Stimulated activated CD4-positive, alpha-beta T cell treated with anti-CD3 and anti-CD28 coated beads, Interleukin-1b, Interleukin-23, amount 100 ng/mL, for 1 hour (primary cell): ENCODE data around the gene C9orf43.
"Not testable (repeated sequence)": the region's sequence is repeated elsewhere in the genome, so short reads cannot be mapped to it uniquely, and the experiment has no call there.

Experiments
- DNase-seq, 2 donors: peaks; one replicate each; pipeline ENCODE4 v3.0.0-alpha.2; 2020; ENCODE audit warnings: low read depth in 2 of 2

C9orf43 gene, protein sequence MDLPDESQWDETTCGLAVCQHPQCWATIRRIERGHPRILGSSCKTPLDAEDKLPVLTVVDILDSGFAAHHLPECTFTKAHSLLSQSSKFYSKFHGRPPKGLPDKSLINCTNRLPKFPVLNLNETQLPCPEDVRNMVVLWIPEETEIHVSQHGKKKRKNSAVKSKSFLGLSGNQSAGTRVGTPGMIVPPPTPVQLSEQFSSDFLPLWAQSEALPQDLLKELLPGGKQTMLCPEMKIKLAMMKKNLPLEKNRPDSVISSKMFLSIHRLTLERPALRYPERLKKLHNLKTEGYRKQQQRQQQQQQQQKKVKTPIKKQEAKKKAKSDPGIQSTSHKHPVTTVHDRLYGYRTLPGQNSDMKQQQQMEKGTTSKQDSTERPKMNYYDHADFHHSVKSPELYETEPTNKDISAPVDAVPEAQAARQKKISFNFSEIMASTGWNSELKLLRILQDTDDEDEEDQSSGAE

DNA sequence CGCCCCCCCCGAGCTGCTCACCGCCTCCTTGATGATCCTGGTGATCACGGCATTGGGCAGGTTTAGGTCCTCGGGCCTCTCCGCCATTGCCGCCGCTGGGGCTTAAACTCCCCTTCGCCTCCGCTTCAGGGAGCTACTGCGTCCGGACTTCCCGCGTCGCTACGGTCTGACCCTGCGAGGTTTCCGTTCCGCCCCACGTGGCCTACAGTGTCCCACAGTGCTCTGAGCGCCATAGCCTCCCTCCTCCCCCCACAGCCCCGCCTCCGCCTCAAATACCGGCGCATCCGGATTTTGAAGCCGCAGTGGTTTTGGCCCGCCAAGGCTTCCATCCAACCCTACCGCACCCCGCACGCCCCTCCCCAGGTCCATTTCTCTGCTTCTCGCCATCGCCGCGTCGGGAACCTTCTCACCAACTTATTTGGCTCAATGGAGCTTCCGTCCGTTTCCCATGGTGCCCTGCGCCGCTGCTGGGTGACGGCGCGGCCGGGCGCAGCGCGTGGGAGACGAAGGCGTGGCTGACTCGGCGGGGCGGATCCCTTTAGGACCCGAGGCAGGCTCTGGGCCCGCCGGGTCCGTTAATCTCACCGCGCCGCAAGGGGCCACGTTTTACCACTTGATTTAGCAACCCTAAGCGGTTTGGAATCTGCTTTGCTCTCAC is at the start of gene C9orf43, which contains the start of gene POLE3:
TSS of gene C9orf43 (plus strand) at position 541 of the 658 bp plus-strand sequence. CDS start 2,747 bp downstream, outside the sequence.
TSS of gene POLE3 (minus strand) at position 469 of the 658 bp plus-strand sequence. CDS start at position 87, 382 bp downstream.
- DNase-seq: peak; percentile 80 to 91

DNA sequence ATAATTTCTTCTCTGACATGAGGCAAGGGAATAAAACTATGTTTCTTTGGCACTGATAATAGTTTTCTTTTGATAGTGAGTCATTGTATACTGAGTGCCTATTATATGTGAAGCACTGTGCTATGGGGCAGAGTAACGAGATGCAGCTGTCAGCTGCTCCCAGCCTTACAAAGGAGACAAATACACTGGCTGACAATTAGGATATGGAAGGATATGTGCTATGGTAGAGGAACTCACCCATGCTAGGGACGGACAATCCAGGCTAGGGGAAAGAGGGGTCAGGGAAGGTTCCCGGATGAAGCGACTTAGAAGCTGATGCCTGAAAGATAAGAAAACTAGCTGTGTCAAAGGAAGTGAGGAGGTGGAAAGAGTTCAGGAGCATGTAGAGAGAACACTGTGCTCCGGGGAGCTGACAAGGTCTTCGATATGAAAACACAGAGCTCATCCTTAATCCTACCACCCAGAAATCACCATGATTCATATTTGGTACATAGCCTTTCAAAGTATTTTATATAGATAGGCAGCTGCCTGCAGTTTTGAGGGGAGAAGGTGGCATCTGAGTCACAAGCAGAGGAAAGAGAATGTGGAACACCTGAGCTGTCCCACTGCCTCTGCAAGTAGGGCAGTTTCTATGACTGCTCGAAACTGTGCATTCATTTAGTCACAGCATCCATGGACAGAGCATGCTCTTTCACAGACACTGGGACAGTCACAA is 49.1 kb upstream of the C9orf43 start:
- DNase-seq: no peak

DNA sequence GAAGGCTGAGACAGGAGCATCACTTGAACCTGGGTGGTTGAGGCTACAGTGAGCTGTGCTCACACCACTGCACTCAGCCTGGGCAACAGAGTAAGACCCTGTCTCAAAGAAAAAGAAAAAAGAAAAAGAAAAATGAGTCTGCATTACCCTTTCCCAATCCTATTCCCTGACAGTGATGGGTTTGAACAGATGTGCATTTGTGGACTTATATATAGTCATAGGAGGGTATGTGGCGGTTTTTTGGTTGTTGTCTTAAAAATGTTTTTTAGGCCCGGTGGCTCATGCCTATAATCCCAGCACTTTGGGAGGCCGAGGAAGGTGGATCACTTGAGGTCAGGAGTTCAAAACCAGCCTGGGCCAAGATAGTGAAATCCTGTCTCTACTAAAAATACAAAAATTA is 47.2 kb upstream of the C9orf43 start:
- DNase-seq: no peak

DNA sequence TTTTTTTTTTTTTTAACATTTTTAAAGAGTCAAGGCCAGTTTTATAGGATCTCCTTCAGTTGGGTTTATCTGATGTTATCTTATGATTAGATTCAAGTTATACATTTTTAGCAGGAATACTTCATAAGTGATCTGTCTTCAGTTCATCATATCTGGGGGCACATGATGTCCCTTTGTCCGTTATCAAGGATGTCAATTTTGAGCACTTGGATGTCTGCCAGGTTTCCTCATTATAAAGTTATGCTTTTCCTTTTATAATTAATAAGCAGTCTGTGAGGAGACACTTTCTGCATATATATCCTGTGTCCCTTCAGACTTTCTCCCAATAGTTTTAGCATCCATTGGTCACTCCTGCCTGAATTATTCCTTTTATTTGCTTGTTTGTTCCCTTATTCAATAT is 45.6 kb upstream of the C9orf43 start:
- no peak for DNase-seq

DNA sequence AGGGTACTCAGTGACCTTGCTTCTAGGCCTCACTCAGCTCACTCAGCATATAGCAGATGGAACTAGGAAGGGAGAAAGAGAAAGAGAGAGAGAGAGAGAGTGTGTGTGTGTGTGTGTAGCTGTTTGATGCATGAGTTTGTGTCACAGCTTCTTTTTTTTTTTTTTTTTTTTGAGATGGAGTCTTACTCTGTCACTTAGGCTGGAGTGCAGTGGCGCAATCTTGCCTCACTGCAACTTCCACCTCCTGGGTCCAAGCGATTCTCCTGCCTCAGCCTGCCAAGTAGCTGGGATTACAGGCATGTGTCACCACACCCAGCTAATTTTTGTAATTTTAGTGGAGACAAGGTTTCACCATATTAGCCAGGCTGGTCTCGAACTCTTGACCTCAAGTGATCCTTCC is 44.9 kb upstream of the C9orf43 start:
- DNase-seq: not testable (repeated sequence)

DNA sequence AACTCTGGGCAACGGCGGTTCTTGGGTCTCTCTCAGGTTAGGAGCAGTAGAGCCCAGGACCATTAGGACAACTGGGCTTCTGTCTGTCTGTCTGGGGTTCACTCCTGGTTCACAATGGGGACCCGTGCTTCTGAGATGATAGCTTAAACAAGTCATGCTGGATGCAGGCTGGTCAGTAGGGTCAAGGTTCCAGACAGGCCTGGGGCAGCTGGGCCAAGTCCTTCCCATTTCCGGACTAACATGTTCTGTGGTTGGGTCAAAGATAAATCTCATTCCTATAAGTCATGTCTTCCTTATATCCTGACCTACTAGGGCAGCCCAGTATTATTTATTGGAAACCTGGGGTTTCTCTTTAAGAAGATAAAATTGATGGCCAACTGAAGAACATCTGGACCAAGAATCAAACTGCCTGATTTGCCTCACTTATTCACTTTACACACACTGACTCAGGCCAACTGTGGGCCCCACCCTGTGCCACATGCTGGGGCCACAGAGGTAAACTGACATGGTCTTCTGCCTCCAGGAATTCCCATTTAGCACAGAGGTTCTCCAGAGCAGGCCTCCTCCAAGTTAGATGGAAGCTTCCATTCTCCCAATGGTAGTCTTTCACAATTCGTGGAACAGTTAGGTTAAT is 42.1 kb upstream of the C9orf43 start:
- DNase-seq: no peak

DNA sequence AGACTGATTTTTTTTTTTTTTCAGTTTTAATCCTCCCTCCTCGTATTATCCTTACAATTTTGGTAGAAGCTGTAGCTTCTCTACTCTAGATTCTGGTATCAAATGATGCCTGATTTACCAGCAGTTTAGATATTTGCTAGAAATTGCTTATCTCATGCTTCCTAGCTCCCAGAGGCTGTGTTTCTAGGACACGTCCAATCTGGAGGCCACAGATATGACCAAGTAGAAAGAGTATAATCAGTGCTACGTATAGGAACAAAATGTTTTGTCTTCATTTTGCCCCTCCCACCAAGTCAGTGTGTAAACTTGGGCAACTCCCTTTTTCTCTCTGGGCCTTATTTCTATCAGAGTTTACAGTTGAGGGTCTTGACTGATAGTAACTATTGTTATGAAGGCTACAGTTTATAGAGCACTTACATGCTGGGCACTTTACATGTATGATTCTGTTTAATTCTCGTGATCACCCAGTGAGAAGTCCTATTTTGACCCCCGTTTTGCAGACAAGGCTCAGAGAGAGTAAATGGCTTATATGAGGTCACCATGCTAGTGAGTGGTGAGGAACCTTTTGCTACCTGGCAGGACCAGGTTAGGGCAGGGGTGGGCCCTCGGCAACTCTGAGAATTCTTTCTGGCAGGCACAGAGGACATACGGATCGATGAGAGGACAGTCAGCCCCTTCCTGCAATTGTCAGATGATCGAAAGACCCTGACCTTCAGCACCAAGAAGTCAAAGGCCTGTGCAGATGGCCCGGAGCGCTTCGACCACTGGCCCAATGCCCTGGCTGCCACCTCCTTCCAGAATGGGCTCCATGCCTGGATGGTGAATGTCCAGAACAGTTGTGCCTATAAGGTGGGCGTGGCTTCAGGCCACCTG is 41.3 kb upstream of the C9orf43 start:
- DNase-seq: no peak

DNA sequence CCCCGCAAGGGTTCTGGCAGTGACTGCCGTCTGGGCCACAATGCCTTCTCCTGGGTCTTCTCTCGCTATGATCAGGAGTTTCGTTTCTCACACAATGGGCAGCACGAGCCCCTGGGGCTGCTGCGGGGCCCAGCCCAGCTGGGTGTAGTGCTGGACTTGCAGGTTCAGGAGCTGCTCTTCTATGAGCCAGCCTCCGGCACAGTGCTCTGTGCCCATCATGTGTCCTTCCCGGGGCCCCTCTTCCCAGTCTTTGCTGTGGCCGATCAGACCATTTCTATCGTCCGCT is 40.7 kb upstream of the C9orf43 start:
- DNase-seq: no peak

DNA sequence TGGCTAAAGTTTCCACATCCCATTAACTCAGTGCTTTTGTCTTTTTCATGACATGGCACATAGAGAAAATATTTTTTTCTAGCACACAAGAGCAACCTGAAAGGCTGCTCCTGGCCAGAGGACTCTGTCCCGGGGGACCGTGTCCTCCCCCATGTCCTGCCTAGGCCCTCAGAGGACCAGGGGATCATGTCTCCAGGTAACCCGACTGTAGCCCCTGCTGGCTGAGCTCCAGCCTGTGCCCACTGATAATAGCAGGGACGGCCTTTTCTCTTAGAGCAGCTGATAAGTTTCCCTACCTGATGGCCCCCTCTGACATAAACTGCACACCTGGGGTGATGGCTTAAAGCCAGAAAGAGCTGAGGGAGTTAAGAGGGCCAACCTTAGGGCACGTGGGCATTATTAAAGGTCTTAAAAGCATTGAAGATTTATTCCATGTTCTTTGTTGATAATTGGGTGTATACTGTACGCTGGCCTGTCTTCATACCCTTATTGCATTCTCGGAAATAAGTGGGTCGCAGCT is 39.7 kb upstream of the C9orf43 start:
- no peak for DNase-seq

DNA sequence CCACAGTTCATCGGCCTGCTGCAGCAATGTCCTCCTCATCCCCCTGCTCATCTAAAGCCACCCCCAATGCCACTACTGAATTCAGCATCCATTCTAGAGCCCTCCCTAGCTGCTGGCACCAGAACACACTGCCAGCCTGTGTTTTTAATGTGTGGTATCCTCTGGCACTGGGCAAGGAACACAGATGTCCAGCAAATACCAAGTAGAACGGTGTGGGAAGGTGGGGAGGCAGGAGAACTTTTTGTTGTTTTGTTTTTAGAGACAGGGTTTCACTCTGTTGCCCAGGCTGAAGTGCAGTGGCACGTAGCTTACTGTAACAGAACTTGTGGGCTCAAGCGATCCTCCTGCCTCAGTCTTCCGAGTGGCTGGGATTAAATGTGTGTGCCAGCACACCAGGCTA is 38.5 kb upstream of the C9orf43 start:
- no peak for DNase-seq

DNA sequence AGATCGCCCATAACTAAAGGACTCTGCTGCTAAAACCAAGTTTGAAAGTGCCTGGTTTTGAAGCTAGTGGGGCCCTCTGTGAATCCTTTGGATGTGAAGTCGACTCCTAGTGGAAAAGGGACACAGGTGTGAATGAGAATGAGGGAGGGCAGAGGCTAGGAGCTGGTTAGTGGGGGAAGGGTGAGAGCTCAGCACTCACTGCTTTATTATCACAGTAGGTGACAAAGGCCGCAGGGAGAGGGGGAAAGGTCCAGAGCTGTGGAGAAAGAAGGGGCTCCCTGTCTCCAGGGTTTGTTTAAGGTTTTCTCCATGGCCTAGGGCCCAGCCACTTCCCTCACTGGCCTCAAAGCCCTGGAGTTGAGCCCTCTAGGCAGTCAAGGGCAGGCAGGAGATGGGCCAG is 37.3 kb upstream of the C9orf43 start:
- no peak for DNase-seq

DNA sequence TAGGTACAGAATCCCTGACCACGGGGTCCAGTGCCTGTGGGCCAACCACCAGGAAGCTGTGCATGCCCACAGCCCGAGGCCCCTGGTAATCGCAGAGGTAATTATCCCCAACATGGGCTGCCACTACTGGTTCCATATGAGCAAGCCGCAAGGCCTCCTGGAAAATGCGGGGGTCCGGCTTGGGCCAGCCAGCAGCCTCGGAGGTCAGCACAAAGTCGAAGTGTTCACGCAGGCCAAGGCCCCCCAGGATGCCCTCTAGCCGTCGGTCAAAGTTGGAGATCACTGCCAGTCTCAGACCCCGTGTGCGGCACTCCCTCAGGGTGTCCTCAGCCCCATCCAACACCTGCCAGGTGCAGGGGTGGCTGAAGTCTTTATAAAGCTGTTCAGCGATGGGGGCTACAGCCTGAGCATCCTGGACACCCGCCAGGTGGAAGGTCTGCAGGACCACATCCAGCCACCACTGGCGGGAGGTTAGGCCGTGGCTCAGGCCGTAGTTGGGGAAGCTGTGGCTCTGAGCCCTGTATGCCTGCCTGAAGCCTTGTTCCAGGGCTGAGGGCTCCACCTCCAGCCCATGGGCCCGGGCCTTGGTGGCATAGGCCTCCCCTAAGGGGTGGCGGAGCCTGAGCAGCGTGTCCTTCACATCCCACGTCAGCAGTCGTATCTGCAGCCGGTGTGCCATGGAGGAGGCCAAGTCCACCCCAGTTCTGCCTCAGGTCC is 36.7 kb upstream of the C9orf43 start:
- no peak for DNase-seq

DNA sequence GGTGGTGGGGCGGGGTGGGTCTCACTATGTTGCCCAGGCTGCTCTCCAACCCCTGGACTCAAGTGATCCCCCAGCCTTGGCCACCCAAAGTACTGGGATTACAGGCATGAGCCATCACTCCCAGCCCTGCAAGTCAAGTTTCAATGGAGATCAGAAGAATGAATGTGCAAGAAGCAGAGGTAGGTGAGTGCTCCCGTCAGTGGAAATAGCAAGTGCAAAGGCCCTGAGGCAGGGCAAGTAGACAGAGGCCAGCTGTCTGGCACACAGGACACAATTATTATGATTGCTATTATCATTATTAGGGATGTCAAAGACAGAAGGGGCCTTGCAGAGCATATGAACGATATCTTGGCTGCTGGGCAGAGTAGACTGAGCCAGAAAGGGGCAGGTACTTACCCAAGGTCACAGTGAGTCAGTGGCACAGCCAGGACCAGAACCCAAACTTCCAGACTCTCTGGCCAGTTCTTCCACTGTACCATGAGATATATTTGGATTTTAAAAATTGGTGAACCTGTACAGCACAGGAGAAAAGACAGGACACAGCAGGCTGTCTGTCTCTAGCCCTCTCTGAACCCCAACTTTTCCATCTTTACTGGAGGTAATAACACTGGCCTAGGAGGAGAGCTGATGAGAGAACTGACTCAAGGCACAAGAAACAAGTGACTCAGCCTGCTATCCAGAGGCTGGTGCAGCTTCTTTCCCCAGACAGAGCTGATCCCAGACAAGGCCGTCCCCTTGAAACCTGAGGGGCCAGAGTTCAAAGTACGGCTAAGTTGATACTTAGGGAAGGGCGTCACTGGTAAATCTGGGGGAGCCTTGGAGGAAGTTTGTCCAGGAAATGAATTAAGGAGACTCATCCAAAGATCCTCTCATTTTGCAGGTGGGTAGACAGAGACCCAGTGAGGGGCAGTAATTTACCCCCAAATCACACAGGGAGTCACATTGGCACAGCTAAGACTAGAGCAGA is 35.2 kb upstream of the C9orf43 start:
- no peak for DNase-seq

DNA sequence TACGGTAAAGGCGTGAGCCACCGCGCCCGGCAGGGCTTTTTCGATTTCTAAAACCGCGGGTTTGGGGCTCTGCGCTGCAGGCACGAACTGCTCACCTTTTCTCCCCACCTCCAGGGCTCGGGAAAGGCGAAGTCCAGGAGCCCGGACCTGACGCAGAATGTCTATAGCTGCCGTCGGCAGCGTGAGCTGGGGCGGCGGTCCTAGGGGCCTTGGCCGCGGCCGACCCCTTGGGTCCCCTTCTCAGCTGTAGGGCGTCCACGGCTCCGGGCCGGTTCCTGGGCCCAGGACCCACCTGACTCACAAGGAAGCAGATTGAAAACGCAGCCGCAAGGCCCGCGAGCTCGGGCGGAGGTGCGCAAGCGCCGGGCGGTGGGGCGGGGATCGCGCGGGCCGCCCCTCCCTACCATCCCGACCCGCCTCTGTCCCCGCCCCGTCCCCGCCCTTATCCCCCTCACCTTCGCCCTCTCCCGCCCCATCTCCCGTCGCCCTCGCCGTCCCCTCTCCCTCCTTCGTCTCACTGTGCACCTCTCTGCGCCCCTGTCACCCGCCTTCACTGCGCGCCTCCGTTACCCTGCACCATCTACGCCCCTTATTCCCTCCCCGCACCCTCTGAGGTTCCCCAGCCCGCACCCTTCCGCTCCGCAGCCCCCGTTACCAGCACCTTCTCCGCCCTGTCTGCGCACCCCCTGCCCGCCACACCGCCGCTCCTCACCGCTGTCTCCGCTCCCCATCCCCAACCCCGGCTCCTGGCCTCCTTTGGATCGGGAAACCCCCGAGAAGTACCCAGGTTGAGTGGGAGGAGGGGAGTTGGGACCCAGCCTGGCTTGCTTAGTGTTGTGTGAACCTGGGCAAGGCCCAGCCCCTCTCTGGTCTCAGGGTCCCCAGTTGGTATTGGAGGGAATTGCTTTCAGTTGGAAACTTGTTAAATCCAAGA is 33.6 kb upstream of the C9orf43 start, which contains the start of gene HDHD3:
TSS of gene HDHD3 (minus strand) at position 353 of the 934 bp plus-strand sequence. CDS start 2,632 bp downstream, outside the sequence.
- DNase-seq: peak; percentile 38 to 62

DNA sequence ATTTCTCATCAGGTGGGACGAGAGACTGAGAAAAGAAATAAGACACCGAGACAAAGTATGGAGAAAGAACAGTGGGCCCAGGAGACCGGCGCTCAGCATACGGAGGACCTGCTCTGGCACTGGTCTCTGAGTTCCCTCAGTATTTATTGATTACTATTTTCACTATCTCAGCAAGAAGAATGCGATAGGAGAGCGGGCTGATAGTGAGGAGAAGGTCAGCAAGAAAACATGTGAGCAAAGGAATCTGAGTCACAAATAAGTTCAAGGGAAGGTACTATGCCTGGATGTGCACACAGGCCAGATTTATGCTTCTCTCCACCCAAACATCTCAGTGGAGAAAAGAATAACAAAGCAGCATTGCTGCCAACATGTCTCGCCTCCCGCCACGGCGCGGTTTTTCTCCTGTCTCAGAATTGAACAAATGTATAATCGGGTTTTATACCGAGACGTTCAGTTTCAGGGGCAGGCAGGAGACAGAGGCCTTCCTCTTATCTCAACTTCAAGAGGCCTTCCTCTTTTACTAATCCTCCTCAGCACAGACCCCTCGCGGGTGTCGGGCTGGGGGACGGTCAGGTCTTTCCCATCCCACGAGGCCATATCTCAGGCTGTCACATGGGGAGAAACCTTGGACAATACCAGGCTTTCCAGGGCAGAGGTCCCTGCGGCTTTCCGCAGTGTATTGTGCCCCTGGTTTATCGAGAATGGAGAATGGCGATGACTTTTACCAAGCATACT is 31.3 kb upstream of the C9orf43 start:
- not testable (repeated sequence) for DNase-seq

DNA sequence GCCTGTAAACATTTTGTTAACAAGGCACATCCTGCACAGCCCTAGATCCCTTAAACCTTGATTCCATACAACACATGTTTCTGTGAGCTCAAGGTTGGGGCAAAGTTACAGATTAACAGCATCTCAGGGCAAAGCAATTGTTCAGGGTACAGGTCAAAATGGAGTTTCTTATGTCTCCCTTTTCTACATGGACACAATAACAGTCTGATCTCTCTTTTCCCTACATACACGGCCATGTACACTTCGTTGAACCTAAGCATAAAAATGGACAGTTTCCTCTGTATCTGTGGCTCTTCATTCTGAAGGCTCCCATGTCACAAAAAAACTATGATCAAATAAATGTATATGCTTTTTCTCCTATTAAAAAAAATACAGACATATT is 30.7 kb upstream of the C9orf43 start:
- DNase-seq: not testable (repeated sequence)

DNA sequence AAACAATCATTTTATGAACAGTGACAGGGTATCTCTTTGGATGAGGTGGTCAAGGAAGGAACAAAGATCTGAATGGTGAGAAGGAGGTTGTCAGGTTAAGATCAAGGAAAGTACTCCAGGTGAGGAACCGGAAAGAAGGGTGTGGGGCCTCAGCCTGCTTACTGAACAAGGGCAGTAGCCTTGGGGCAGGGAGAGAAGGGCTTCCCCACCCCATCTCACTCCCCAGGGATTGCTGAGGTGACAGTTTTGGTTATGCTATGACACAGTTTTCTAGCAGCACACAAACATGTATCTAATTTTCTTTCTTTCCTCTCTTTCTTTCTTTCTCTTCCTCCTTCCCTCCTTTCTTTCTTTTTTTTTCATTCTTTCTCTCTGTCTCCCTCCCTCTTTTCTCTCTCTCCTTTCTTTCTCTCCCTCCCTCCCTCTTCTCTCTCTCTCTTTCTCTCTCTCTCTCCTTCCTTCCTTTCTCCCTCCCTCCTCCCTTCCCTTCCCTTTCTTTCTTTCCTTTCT is 29.6 kb upstream of the C9orf43 start:
- DNase-seq: no peak
